HG02981 (cell line): ENCODE results near the gene COX8C.
"Not testable (repeated sequence)": the region's sequence is repeated elsewhere in the genome, so short reads cannot be mapped to it uniquely, and the experiment has no call there.

ENCODE experiments used
- ATAC-seq: cut with Tn5 transposase; IDR thresholded peaks from one replicate; pipeline ENCODE4 v1.9.1; 2021; ENCODE audit warnings: mild to moderate bottlenecking, moderate library complexity; ENCODE audit not compliant: unreplicated experiment

The COX8C gene

GRCh38 chr14:93368996-93369712, 22.2 kb downstream of the COX8C start:
- ATAC-seq: no peak

- ATAC-seq: peak; percentile 93
Measured at GRCh38 chr14:93369713-93370266, 22.8 kb downstream of the COX8C start.

GRCh38 chr14:93375673-93376156, 28.7 kb downstream of the COX8C start:
- peak; percentile 95 for ATAC-seq

GRCh38 chr14:93379831-93380230, 32.8 kb downstream of the COX8C start:
- ATAC-seq: no peak

GRCh38 chr14:93381644-93382043, 34.7 kb downstream of the COX8C start:
- ATAC-seq: peak; percentile 64

- ATAC-seq: not testable (repeated sequence)
Measured at GRCh38 chr14:93384256-93384655, 37.3 kb downstream of the COX8C start.

GRCh38 chr14:93395231-93395630, 48.2 kb downstream of the COX8C start:
- ATAC-seq: no peak

- ATAC-seq: no peak
Measured at GRCh38 chr14:93396456-93396855, 49.5 kb downstream of the COX8C start.
